HG03060 (cell line): ENCODE data around the gene SLC30A7.
"Not testable (repeated sequence)": the region's sequence is repeated elsewhere in the genome, so short reads cannot be mapped to it uniquely, and the experiment has no call there.

Experiments
- ATAC-seq: cut with Tn5 transposase; IDR thresholded peaks from one replicate; pipeline ENCODE4 v1.9.1; 2021; ENCODE audit warnings: low read depth, moderate number of reproducible peaks; ENCODE audit not compliant: unreplicated experiment

SLC30A7 gene

DNA sequence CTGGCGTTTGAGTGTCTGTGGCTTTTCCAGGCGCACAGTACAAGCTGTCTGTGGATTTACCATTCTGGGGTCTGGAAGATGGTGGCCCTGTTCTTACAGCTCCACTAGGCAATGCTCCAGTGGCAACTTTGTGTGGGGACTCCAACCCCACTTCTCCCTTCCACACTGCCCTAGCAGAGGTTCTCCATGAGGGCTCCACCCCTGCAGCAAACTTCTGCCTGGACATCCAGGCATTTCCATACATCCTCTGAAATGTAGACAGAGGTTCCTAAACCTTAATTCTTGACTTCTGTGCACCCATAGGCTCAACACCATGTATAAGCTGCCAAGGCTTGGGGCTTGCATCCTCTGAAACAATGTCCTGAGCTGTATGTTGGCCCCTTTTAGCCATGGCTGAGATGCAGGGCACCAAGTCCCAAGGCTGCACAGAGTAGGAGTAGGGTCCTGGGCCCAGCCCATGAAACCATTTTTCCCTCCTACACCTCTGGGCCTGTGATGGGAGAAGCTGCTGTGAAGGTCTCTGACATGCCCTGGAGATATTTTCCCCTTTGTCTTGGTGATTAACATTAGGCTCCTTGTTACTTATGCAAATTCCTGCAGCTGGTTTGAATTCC is 5.9 kb upstream of the SLC30A7 start:
- ATAC-seq: not testable (repeated sequence)

DNA sequence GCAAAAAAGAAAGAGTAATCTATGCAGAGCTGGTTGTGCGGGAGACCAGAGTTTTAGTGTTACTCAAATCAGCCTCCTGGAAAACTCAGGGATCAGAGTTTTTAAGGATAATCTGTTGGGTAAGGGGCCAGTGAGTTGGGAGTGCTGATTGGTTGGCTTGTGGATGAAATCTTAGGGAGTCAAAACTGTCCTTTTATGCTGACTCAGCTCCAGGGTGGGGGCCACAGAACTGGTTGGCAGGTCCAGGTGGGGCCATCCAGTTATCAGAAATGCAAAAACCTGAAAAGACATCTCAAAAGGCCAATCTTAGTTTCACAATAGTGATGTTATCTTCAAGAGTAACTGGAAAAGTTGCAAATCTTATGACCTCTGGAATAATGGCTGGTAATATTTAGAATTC is 4.5 kb upstream of the SLC30A7 start:
- ATAC-seq: no peak

DNA sequence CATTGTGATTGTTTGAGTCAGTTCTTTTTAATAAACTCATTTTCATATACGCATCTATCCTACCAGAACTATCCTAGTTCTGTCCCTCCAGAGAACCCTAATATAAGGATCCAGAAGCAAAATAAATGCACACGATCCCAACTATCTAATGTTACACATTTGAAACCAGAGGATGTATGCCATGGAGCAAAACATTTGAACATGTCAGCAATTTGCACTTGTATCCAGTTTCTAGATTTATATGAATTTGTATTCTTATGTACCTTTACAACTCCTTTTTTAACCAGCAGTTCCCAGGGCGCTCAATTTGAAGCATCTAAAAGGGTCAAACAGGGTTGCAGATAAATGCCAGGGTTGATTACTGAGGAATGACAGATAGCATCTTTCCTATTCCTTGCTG is 3.3 kb upstream of the SLC30A7 start:
- ATAC-seq: no peak

DNA sequence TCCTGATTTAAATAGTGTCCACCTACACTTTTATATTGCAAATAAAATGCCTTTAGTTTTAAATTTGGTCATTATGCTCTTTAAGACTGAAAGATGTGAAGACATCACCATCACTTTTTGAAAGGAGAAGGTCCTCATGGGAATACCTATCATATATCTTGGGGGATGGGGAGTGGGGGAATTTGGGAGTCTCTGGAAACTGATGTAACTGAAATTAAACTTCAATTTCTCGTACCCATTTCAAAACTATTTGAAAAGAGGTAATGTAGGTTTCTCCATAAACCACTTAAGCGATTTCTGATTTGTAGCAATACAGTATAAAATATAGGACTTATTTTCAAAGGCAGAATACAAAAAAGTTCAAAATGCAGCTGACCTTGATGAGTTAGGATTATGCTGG is 2.2 kb upstream of the SLC30A7 start:
- no peak for ATAC-seq

DNA sequence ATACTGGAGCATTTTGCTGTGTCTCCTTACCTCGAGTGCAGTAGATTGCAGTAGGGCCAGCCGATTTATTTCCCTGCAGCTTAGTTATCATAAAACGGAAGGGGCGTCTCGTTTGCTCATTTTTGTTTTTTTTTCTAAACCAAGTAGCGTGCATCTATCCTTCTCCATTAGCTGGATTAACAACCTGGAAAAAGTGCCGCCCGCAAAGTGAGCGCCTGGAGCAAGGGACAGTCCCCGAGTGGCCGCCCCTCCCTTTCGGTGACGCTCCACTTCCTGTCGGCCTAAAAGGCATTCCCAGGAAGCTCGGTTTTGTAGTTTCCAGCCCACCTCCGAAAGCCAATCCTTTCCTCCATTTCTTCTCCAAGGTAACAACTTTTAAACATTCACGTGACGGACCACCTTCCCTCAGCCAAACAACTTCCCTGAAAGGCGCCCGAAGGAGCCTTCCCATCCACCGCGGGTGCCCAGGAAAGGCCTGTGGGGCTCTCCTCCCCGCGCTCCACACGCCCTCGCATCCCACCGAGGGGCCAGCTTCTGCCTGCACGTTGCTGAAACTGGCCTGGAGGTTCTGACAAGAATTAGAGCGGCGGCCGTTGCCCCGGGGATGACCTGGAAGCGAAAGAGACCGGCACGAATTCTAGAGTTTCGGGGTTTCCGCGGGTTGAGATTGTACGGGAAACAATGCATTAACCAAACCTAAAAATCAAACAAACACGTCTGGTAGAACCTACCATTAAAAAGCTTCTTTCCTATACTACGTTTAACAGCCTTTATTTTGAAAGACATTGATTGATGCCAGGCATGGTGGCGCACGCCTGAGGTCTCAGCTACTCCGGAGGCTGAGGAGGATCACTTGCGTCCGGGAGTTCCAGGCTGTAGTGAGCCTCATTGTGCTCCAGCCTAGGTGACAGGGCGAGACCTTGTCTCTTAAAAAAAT is 1.0 kb upstream of the SLC30A7 start, which contains the start of gene EXTL2:
Gene EXTL2 (minus strand): TSS at position 240 of the 937 bp plus-strand sequence. CDS start 6,085 bp downstream, outside the sequence.
- no peak for ATAC-seq

DNA sequence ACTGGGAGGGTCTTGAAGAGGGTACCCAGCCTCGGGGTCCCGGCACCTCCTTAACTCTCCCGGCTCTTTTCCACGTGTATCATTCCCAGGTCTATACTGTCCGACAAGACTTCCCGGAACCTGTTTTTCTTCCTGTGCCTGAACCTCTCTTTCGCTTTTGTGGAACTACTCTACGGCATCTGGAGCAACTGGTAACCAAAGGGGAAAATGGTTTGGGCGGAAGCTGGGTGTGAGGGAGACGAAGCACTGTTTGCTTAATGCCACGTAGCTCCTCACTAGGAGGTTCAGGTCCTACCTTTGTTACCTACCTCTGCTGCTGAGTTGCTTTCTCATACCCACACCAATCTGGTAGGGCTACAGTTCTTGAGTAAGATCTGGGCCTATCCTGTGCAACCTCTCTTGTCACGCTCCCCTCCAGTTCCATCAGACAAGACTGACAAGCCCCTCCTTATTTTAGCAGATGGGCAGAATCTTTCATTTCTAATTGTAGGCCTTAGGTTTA is 642 bp downstream of the SLC30A7 start:
- peak; percentile 48 for ATAC-seq

DNA sequence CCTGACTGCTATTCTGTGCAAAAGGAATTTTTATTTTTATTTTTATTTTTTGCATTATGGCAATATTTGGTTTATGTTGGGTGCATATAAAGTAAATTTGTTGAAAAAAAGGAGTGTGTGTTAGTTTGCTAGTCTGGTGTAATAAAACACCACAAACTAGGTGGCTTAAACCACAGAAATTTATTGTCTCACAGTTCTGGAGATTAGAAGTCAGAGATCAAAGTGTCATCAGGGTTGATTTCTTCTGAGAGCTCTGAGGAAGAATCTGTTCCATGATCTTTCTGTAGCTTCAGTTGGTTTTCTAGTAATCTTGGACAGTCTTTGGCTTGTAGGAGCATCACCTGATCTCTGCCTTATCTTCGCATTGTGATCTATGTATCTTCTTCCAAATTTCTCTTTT is 6.5 kb downstream of the SLC30A7 start:
- ATAC-seq: no peak

DNA sequence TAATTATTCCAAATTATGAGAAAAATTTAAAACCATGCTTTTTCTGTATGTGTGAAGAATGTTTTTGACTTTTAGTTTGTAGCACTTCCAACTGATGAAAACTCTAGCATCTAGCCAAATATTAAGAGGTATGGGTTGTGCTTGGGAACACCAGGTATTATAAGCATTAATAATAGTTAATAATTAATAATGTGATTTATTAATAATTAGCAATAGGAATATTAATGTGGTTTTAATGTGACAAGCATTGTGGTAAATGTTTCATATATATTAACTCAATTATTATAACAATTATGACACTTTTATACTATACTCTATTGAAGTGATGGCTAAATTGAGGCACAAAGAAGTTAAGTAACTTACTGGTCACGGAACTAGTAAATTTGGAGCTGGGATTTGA is 7.9 kb downstream of the SLC30A7 start:
- no peak for ATAC-seq

DNA sequence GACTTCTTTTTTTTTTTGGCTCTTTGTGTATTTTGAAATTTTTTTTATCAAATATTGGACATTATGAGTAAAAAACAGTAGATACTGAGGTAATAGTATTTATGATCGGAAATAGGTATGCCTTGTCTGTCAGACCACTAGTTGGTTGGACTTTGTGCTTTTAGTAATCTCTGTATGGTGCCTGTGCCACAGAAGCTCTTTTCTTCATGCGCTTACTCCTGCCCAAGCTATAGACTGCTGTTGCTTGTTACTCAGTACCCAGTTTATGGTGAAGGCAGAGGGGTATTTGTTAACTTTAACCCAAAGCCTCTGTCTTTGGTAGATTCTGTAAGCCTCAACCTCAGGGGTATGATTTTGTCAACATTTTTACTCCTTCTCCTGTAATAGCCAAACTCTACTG is 8.6 kb downstream of the SLC30A7 start:
- no peak for ATAC-seq

DNA sequence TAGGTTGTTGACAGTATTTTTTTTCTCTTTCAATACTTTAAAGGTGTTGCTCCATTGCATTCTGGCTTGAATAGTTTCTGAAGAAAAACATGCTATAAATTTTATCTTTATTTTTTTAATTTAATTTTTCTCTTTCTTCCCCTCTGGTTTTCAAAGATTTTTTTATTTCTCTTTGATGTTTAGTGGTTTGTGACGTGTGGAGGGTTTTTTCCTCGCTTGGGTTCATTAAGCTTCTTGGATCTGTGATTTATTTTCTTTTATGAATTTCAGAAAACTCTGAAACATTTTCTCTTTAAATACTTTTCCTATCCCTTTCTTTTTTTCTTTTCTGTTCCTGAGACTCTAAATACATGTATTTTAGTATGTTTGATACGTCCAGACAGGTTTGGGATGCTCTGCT is 9.3 kb downstream of the SLC30A7 start:
- no peak for ATAC-seq

DNA sequence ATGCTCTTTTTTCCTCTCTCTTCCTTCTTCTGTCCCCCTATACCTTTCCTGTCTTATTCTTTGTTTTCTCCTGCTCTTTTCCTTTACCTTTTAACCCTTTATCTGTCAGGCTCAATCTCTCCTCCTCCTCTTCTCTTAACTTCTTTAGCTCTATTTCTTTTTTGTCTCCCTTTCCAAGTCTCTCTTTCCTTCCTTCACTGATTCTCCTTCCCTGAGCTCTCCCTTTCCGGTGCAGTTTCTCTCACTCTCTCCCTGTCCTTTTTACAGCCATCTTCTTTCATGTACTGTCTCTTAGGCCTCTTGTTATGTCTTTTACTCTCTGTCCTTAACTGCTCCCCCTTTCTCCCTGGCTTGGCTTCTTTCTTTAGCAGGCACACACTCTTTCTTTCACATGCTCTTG is 12.0 kb downstream of the SLC30A7 start:
- no peak for ATAC-seq

DNA sequence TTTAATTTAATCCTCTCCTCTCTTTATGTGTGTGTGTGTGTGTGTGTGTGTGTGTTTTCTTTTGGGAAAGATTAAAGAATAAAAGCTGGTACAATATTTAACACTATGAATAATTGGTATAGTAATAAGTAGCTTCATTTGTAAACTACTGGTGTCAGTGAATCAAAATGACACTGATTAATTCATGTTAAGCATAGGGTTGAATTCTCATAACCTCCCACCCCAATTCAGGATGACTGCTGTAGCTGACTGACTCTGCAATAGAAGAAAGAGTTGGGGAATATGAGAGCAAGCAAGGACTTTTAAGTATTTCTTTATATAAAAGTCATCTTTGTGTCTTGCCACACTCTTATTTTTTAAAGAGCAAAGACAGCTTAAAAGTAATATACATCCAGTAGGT is 13.1 kb downstream of the SLC30A7 start:
- ATAC-seq: no peak

DNA sequence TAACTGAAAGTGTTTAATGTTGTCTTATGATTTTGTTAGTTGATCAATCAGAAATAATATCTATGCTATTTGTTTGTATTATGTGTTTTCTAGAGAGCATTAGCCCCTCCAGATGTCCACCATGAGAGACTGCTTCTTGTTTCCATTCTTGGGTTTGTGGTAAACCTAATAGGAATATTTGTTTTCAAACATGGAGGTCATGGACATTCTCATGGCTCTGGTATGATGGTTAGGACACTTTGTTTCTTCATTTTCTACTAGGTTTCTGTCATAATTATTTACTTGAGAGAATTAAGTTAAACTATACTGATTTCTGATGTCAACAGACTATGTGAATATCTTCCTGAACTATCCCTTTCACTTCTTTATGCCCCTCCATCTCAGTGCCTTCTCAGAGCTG is 16.1 kb downstream of the SLC30A7 start:
- ATAC-seq: no peak

DNA sequence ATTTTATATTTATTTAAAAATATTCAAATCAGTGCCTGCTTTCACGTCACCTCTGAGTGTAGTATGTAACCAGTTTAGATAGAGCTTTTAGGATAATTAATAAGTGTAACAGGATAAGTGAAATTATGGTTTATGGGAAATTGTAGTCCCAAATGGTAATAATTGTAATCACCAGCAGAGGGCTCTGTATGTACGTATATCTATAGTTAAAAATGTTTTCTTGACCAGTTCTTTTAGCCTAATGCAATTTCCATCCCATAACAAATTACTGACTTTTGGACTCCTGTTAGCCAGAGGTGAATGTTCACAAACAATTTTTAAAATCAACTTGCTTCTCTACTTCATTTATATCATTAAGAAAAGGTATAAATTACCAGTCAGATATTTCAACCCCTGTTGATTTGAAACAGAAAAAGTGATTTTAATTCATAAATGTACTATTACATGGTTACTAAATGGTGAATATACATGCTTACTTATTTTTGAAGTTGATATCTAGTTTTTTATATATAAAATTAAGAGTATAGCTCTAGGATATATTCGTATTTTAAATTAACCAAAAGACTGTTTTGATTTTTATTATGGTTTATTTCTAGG is 25.3 kb downstream of the SLC30A7 start:
- ATAC-seq: no peak

DNA sequence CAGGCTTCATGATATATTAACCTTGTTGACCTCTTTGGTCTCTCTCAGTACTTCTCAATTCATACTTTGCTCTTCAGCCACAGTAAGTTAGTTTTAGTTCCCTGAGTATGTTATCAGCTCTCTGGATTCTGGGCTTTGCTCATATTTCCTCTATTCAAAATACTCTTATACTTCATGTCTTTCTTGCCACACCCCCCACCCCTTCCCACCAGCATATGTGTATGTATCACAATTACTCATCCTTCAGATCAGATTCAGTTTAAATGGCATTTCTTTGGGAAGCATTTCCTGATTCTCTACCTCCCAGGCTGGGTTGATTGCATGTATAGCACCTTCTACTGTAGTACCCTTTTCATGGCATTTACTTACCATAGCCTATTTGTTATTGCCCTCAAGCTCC is 28.3 kb downstream of the SLC30A7 start:
- no peak for ATAC-seq

DNA sequence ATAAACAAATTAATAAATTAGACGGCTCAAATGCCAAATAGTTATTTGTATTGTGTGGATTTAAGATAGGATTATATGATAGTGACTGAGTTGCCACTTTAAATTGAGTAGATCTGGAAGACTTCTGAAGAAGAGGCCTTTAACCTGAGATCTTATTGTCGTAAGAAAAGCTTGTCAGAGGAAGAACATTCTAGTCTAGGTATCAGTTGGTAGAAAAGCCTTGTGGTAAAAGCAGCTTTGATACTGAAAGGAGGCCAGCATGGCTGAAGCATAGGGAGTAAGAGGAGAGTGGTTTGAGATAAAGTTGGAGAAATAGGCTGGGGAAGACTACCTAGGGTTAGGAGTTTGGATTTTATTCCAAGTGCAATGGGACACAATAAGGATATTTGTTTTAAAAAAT is 29.1 kb downstream of the SLC30A7 start:
- ATAC-seq: no peak

DNA sequence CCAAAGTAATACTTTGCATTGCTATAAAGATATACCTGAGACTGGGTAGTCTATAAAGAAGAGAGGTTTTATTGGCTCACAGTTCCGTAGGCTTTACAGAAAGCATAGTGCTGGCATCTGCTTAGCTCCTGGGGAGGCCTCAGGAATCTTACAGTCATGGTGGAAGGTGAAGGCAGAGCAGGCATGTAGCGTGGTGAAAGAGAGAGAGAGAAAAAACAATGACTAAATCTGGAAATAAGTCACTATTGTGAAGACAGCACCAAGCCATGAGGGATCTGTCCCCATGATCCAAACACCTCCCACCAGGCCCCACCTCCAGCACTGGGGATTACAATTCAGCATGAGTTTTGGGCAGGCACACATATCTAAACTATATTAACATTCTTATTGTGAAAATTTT is 30.4 kb downstream of the SLC30A7 start:
- no peak for ATAC-seq

DNA sequence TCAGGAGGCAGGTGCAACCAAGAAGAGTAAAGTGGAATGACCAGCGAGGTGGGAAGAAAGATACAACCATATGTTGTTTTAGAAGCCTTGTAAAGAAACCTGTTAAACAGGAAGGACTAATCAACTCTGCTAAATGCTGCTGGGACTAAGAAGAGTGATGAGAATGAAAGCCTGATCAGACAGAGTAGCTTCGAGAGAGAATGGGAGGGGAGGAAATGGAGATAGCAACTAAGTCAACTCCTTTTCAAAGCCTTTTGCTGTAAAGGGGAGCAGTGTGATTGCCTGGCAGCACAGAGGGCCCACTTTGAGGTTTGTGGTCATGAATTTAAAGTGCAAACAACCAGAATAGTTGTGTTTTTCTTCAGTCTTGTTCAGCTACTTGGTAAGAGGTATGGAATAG is 31.4 kb downstream of the SLC30A7 start:
- no peak for ATAC-seq

DNA sequence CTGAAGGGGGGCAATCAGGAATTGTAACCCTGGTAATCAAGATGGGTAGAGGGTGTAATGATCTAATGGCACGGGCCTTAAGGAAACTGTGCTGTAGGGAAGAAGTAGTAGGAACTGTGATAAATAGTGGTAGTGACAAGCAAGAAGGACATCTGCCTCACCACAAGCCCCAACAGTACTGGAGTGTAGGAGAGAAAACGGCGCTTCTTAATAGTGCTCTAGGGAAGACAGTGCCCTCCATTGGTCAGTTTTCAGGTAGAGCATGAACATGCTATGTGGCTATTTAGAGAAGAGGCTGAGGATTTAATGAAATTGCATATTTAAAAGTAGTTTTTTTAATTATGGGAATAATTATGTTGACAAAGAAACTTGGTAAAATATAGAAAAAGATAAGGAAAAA is 32.2 kb downstream of the SLC30A7 start:
- ATAC-seq: no peak

DNA sequence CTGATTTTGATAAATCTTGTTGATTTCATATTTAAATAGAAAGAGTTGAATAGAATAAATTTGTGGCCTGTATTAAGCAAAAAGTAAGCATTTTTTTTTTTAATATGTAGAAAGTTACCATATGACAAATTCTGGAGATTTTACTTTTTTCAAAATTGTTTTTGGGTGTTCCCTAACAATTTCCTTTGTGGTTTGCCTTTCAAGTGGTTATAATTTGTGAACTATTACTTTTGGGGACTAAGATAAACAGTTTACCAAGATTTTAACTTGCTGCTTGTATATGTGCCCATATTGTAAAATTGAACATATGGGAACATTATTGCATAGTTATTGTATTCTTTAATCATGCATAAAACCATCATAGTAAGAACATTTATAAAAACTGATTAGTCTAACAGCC is 34.6 kb downstream of the SLC30A7 start:
- no peak for ATAC-seq

DNA sequence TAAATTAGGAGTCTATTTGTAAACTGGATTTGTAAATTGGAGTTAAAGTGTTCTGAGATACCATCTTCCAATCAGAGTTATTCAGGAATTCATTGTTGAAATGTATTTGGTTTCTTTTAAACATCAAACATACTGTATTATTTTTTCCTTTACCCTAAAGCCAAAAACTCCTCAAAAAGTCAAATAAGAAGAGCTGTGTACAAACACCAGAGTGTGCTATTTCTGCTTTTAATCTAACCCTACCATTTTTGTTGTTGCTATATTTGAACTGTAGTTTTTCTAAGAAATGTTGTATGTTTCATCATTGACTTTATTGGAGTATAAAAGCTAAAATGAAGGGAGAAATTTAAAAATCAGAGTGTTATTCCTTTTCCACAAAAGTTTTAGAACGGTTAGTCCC is 35.8 kb downstream of the SLC30A7 start:
- no peak for ATAC-seq
